Measurements from ENCODE around the gene A1CF.

- TF ChIP-seq USF2 (IDR thresholded peaks at IDR 0.05) (no peak), PHF8 (IDR thresholded peaks at IDR 0.05; ENCODE audit: borderline replicate concordance, low read depth) (no peak), POLR2A (IDR thresholded peaks at IDR 0.05; ENCODE audit: low read length) (no peak), CTCF (IDR thresholded peaks at IDR 0.05) (no peak), MYC (IDR thresholded peaks at IDR 0.05; ENCODE audit: borderline replicate concordance, low read length) (no peak), CHD4 (IDR thresholded peaks at IDR 0.05; ENCODE audit: borderline replicate concordance) (no peak)
Observed at GRCh38 chr10:50928190-50928552, 42.7 kb upstream of the A1CF start.
